Activated CD4-positive, CD25-positive, alpha-beta regulatory T cell (primary cell): ENCODE measurements around the gene PCP4L1.
"Not testable (repeated sequence)": the region's sequence is repeated elsewhere in the genome, so short reads cannot be mapped to it uniquely, and the experiment has no call there.

Source experiments
- DNase-seq, 4 experiments: peaks; one replicate each; lab custom pipeline; 2025; lab: John Stamatoyannopoulos, UW

PCP4L1 gene

DNA sequence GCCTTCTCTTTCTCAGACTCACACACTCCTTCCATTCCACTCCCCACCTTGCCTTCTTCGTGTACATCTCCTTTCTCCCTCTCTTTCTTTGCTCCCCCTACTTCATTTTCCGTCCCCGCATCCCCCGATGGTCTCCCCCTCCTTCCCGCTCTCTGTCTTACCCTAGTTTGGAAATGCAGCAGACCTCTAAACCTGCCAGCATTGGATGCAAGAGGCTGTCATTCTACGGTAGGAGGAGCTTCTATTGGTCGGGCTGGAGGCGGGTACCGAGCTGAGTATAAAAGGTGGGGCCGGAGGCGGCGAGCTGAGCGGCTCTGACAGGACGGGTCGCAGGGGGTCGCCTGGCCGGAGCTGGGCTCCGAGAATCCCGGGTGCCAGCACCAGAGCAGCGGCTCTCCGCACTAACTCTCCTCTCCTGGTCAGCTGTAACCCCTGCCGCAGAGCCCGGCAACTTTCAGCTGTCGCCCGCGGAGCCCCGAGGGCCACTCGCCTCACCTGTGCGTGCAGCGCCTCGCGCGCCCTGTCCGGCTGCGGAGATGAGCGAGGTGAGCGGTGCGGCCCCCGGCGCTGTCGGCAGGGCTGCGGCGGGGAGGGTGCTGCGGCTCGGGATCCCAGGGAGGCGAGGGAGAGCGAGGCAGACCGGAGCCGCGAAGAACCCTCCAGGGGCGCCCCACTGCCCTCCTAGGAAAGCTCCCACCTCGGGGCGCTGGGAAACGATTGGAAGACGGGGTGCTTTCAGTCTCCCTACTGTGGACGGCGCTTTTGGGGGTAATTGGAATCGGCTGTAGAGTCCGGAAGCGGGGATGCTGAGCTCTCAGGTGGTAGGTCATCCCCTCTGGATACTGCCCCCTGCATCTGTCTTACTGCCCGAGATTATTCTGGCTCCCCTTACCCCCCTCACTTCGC lies at the start of gene PCP4L1:
Gene PCP4L1, plus strand, starts transcription at position 307 of the 906 bp plus-strand sequence. Its CDS starts 230 bp downstream, at position 537.
- peak in 3 of 4 experiments; percentile 3 to 9 (median 5) for DNase-seq

DNA sequence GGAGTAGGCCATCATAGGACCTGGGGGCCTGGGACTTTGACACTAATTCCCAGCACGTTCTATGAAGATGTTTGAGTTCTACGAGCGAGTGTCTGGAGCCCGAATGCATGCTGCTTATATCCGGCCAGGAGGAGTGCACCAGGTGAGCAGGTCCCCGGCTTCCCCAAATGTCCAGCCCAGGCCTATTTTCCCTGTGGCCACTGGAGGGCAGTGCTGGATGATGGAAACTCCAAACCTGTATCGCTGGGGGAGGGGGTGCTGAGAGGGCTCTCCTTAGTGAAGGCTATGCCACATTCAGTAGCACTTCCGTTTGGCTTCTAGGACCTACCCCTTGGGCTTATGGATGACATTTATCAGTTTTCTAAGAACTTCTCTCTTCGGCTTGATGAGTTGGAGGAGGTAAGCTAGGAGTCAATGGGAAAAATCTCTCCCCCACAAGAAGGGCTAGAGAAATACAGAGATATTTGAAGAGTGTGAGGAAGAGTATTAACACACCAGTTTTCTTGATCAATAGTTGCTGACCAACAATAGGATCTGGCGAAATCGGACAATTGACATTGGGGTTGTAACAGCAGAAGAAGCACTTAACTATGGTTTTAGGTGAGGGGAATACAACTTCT lies 48.6 kb upstream of the PCP4L1 start:
- peak; percentile 43 to 63 (median 56) for DNase-seq

DNA sequence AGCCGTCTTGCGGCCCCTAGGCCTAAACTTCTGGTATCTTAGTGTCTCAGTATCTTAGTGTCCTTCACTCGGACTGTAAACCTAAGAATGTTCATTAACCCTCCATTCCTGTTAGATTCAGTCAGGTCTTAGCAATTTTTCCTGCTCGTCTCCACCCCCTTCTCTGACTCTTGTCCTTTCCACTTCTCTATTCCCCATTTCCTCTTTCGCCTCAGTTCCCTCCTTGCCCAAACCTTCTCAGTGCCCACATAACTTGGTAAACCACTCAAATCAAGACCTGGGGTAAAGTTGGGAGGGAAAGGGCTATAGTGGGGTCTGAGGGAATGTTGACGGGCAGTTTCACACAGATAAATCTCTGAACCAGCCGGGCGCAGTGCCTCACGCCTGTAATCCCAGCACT lies 44.2 kb upstream of the PCP4L1 start:
- no peak for DNase-seq

DNA sequence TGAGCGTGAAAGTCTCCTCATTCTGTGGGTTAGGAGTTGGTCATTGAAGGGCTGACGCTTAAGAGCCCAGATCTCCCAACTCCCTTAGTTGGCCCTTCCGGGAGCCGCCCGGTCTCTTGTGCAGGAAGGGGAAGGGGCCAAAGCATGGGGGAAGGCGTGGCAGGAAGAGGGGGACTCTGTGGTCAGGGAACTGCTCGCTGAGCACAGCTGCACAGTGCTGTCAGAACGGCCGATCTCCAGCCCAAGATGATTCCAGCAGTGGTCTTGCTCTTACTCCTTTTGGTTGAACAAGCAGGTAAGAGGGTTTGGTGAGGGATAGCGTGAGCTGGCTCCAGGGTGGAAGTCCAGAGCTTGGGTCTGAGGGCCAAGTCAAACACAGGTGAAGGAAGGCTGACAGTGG lies 43.5 kb upstream of the PCP4L1 start, which contains the start of gene FCER1G:
Gene FCER1G, plus strand, starts transcription at position 220 of the 400 bp plus-strand sequence. Its CDS starts 27 bp downstream, at position 247.
- no peak for DNase-seq

DNA sequence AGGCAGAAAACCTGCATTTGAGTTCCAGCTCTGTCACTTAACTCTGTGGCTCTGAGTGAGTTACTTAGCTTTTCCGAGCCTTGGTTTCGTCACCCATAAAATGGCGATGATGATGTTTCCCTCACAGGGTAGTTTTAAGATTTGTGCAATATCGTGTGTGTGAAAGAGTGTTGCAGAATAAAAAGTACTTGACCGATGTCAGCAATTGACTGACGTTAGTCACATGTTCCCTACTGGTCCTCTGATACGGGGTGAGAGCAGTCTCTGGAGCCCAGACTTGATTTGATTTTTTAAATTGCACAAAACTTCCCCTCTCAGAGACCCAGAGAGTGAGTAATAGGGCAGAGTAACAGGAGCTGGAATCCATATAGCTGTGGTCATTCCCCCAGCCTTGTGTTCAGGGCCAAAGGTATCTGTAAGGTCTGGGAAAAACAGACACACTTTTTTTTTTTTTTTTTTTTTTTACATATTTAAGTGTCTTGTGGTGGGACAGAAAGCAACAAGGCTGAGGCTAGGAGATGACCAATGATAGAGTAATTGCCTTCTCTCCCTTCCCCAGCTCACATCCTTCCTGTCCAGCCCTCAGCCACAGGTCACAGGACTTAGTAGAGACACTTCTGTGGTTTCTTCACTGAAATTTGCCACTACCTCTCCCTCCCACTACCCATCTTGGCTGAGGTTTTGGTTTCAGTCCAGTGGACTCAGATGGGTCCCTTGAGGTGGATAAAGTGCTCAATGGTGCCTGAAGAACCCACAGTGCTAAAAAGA lies 41.4 kb upstream of the PCP4L1 start:
- no peak for DNase-seq

DNA sequence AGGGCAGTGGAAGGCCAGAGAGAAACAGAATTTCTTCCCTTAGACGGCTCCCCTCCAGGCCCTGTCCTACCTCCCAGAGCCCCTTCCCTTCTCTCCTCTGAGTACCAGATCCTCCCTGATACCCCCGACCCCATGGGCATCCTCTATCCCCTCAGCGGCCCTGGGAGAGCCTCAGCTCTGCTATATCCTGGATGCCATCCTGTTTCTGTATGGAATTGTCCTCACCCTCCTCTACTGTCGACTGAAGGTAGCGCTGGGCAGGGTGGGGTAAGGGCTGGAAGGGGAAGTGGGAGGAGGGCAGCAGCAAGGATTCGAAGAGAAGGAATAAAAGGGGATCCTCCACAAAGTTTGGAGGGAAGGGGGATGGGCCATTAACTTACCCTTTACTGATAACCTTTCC lies 40.7 kb upstream of the PCP4L1 start:
- DNase-seq: no peak

DNA sequence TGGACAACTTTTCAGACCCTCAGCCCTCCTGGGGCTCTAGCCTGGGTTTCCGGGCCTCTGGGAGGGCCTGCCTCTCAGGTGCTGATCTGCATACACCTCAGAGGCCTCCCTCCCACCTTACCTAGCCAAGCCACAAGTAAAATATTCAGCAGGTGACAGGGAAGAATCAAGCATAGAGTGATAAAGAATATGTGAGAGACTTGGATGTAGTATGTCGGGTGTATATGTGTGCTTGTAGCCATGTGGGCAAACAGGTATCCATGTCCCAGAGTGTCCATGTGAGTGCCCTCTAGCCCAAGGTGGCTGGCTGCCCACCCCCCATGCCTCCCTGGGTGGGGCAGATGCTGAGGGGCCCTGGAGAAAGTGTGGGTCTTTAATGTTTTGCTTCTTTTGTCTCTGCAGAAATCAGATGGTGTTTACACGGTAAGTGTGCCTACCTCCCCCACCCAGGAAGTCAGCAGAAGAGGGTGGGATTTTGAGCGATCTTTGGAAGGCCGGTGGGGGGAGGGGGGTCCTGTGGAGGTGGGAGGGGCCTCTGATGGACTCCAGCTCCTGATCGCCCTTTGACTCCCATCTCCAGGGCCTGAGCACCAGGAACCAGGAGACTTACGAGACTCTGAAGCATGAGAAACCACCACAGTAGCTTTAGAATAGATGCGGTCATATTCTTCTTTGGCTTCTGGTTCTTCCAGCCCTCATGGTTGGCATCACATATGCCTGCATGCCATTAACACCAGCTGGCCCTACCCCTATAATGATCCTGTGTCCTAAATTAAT lies 40.1 kb upstream of the PCP4L1 start:
- peak in 3 of 4 experiments; percentile 20 to 69 (median 65) for DNase-seq

DNA sequence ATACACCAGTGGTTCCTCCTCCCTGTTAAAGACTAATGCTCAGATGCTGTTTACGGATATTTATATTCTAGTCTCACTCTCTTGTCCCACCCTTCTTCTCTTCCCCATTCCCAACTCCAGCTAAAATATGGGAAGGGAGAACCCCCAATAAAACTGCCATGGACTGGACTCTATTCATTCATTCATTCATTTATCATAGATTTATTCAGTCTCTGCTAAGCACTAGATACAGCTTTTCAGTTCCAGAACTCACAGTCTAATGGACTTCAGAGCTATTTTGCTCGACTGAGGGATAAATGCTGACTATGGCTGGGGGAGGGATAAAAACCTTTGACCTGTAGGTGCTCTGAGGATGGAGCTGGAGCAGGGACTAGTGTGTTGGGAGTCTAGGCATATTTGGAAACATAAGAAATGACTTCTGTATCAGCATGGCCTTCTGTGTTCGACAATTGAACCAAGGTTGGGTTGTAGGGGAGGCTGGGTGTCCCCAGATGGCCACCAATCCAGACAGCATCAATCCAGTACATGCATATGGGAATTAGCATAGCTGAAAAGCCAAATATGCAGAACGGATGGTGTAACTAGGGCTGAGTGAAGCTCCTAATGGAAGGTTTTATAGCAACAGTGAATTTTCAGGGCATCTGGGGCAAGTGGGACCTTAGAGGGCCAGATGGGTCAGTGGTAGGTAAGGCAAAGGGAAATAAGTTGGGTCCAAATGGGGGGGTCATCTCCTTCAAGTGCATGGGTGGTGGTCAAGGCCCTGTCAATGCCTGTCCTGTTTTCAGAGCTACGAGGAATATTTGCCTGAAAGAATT lies 39.3 kb upstream of the PCP4L1 start:
- DNase-seq: no peak

DNA sequence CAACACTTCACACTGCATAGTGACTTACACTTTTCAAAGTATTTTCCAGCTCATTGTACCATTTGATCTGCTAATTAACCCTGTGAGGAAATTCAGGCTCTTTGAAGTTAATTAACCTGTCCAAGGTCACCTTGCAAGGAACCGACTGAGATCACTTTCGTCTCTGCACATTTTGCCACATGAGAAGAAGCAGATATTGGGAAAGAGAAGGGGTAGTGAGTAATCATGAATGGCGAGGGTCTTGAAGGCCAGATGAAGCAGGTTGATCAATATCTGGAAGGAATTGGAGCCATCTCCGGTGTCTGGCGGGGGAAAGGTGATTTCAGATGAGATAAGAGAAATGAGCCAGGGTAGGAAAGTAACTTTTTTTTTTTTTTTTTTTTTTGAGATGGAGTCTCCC lies 38.5 kb upstream of the PCP4L1 start:
- no peak for DNase-seq

DNA sequence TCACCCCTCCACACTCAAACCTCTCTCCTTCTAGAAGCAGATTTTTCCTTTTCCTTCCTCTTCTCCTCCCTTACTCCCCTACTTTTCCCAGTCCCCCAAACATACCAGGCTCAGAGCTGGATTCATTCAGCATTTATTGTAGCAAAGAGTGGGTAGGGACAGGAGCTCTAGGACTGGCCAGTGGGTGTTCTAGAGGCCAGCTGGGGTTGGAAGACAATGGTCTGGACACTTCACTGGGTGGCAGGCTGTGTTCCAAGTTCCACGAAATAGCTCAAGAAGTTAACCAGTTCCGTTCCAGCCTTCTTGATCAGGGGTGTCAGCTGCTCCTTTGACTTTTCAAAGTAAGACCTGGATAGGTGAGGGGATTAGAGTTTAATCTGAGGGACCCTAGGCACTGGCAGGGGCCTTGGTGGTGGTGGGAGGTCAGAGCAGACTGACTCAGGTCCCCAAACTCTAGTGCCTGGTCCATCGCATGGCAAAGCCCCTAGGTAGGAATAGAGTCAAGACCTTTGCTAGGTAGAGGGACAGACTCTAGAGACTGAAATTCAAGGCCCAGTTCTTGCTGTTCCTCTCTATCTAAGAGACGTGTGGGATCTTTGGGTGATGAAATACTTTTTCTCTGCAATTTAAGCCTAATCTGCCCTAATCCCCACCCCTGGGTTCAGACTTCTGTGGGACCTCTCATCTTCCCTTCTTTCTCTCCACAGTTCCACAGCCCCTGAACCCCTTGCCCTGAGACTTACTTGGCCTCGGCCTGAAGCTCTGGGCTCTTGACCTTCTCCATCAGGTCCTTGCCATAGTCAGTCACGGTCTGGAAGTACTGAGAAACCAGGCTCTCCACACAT lies 36.1 kb upstream of the PCP4L1 start:
- no peak for DNase-seq

DNA sequence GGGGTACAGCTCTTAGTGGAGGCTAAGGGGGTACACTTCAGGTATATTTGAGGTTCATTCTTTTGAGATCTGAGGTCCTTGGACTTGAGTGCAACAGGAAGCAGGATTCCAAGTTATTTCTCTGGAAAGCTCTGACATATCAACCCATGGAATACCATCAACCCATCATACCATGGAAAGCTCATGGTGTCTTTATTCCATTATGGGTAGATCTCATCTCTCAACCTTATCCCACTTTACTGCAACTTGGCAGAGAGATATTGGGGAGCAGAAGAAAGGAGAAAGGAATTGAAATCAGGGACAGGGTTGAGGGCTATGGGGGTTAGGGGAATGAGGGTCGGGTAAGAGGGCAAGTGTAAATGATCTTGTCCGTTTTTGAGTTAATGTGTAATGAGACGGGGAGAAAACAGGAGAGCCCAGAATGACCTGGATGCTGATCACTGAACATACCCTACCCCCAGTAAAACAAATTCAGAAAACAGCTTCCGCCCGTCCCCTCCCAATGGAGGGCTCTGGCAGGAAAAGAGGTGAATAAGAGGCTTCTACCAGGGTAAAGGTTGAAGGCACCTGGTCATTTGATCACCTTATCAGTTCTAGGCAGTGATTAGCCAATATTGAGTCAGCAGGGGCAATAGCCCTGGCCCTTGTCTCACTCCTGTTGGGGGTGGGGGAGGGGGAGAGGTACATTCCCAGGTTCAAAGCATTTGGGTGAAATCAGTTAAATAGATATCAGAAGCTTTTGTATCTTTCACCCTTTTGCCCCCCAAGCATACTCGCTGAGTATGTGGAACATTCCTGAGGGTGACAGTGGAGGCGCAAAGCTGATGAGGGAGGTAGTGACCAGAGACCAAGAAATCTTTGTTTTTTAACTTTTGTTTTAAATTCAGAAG lies 34.5 kb upstream of the PCP4L1 start:
- DNase-seq: no peak

DNA sequence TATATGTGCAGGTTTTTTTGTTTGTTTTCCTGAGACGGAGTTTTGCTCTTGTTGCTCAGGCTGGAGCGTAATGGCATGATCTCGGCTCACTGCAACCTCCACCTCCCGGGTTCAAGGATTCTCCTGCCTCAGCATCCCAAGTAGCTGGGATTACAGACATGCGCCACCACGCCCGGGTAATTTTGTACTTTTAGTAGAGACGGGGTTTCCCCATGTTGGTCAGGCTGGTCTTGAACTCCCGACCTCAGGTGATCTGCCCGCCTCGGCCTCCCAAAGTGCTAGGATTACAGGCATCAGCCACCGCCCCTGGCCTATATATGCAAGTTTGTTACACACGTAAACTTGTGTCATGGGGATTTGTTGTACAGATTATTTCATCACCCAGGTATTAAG lies 33.9 kb upstream of the PCP4L1 start:
- not testable (repeated sequence) for DNase-seq

DNA sequence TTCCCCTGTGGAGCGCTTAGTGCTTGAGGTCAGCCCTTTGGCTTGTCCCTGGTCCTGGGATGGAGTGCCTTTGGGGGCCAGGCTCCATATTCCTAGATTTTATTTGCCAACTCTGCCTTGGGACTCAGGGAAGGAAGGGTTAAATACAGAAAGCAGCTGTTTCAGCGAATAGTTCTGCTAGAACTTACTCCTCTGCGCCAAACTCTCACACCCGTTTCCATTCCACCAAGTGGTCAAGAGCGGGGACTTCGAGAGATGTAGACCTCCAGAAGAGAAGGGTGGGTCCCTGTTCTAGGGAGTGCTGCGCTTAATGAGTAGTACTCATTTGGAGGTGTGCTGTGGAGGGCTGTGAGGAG lies 33.4 kb upstream of the PCP4L1 start:
- DNase-seq: no peak

DNA sequence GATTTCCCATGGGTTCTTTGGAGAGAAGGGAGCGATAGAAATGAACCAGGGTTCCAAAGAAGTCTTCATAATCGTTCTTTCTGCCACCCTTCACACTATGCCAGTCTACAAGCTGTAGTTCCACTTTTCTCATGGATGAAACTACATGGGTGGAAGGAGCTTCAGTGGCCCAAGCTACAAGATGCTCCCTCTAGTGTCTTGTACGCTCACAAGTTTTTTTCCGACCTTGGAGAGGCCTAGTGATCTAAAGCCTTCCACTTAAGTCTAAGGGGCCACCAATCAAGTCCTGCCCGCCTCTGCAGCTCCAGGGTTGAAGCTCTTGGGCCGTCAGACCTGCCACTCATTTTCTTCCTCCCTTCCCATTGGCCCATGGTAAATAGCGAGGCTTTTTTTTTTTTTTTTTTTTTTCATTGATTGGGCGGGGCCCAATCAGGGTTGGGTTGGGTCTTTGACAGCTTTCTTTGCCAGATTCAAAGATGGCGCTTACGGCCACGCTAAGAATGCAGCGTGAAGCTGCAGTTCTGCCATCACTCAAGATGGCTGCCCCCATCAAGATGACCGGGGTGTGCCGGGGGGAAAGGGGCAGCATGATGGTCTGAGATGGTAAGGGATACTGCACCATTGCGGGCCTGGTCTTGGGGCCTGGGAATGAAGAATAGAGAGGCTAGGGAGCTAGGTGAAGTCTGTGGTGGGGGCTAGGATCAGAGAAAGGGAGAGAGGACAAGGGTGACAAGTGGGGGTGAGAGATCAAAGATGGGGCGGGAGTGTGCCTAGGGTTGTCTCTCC lies 32.8 kb upstream of the PCP4L1 start, which contains the start of gene TOMM40L:
Gene TOMM40L, plus strand, starts transcription at position 527 of the 786 bp plus-strand sequence. CDS start 430 bp downstream, outside the sequence.
- peak; percentile 61 to 86 (median 74) for DNase-seq

DNA sequence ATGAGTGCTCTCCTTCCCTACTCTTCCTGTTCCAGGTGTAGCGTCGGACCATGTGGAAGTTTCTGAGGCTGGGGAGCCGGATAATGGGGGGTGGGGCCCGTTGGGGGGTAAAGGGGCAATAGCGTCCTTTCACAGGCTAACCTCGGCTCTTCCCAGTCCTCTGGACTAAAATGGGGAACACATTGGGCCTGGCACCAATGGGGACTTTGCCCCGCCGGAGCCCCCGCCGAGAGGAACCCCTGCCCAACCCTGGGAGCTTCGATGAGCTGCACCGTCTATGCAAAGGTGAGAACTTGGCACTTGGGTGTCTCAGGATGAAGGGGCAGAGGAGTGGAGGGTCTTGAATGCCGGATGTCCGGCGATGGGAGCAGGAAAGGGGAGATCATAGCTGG lies 32.2 kb upstream of the PCP4L1 start:
- DNase-seq: no peak

DNA sequence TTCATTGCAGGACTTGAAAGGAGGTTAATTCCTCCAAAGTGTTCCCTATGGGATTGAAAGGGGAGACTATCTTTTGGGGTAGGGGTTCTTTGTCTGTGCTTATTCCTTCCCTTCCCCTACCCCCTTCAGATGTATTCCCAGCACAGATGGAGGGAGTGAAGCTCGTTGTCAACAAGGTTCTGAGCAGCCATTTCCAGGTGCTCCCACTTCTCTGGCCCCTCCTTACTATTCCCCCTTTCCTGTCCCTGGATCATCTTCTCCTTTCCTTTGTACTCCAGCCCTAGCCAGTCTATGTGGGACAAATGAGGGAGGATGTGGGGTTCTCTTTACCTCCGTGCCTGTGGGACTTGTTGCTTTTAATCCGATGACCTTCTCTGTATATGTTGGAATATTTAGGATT lies 31.8 kb upstream of the PCP4L1 start:
- no peak for DNase-seq

DNA sequence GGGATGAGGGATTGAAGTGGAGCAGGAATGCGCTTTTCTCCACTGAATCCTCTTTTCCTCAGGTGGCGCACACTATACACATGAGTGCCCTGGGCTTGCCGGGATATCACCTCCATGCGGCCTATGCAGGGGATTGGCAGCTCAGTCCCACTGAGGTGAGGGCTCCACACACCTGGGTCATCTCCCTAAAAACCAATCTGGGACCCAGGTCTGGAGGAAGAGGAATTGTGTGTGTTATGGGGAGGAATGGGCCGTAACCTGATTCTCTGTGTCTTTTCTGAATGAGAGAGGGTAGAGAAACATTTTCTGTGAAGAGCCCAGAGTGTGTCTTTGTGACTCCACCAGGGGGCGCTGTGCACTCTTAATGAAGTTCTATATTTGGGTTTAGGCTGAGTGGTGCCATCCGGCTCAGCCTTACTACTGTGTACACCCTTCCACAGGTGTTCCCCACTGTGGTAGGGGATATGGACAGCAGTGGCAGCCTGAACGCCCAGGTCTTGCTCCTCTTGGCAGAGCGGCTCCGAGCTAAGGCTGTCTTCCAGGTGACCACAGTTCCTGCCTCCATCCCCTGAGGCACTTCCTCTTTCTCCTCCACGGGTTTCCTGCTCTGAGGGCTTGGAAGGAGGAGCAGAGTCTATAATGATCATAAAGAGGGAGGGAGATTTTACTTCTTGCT lies 31.2 kb upstream of the PCP4L1 start:
- DNase-seq: peak; percentile 82 to 90 (median 84)
